ENCODE results near the gene ANO1. TPM values are rescaled to one million over a fixed set of nuclear protein-coding genes. Genes with fewer than 3 reads are reported as not detected.

Gene ANO1
- total RNA-seq, 1 experiment from 2014 or later: 10.9 TPM

DNA sequence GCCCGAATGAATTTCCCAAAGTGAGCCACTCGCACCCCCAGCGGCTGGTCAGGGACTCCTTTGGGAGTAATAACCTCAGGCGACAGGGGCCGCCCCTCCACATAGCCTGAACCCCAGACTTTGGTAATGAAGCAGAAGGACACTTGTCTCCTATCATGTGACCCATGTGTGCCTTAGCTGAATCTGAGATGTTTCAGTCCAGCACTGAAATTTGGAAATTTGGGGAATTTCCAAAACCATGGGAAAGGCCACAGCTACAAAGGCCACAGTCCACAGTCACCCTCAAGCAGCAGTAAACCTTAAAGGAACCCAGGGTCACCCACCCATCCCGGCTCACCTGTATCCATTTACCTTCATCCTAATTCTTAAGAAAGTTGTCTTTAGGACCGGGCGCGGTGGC lies 73.6 kb downstream of the ANO1 start:
- H4K8ac ChIP-seq (replicated peaks; ENCODE audit: insufficient read length, low read depth, low read length): no peak overlapping the region
- H2BK5ac ChIP-seq (ENCODE audit: insufficient read length, low read length): no peak overlapping the region
- no peak overlapping the region for H3K9ac ChIP-seq (ENCODE audit: extremely low read depth, insufficient read length, low read length)
- H2BK12ac ChIP-seq (ENCODE audit: insufficient read length, low read depth, low read length): no peak overlapping the region
- H3T11ph ChIP-seq (ENCODE audit: low read length): no peak overlapping the region
- Mint-ChIP-seq H3K4me3 (no peak overlapping the region), H3K27ac (peak overlapping the region in 1 of 3 experiments; percentile 92; a peak in 1 of 7 replicates), H3K27me3 (ENCODE audit: low read depth) (peaks cover 23% of the 10 kb centered on the region), H3K9me3 (no peaks in the 10 kb centered on the region), H3K36me3 (ENCODE audit: insufficient read depth in 1 of 3, low read depth in 3 of 3) (no peaks in the 10 kb centered on the region), H3K4me1 (peaks cover 12 to 27% of the 10 kb centered on the region in 2 experiments)
- no peaks in the 10 kb centered on the region for H3K23me2 ChIP-seq (ENCODE audit: insufficient read length, low read depth, low read length, poor library complexity, severe bottlenecking)
- H4K20me1 ChIP-seq (ENCODE audit: control insufficient read depth, insufficient read depth, insufficient read length): no peaks in the 10 kb centered on the region
- no peak overlapping the region for H3K4ac ChIP-seq (ENCODE audit: low read depth, low read length)
- no peaks in the 10 kb centered on the region for H3K79me2 ChIP-seq (ENCODE audit: insufficient read depth, low read length)
- no peak overlapping the region for H3K27ac ChIP-seq (ENCODE audit: insufficient read length, low read depth, low read length)
- H2BK15ac ChIP-seq (ENCODE audit: low read depth, low read length): no peak overlapping the region
- H3K14ac ChIP-seq (ENCODE audit: insufficient read depth, low read length): 0 out of 2 replicates have a peak overlapping the region, but pooled peaks have one; percentile 50
- H2AFZ ChIP-seq (ENCODE audit: low read length): no peak overlapping the region
- H3K79me1 ChIP-seq (ENCODE audit: insufficient read depth, low read depth, low read length, poor library complexity, severe bottlenecking): no peaks in the 10 kb centered on the region
- H3K56ac ChIP-seq (ENCODE audit: insufficient read length, low read depth, low read length): no peak overlapping the region
- H3K4me2 ChIP-seq (ENCODE audit: insufficient read depth, insufficient read length, low read length): no peak overlapping the region
- H3K23ac ChIP-seq (ENCODE audit: insufficient read length, low read depth, low read length): no peak overlapping the region
- H2BK20ac ChIP-seq (ENCODE audit: low read depth, low read length, poor library complexity, severe bottlenecking): no peak overlapping the region
- no peaks in the 10 kb centered on the region for H3K9me3 ChIP-seq (ENCODE audit: control insufficient read depth, low read depth, low read length)
- no peak overlapping the region for H4K91ac ChIP-seq (ENCODE audit: insufficient read length, low read depth, low read length)
- TF ChIP-seq CTCF (conservative IDR thresholded peaks at IDR 0.05): no peak
- H3K18ac ChIP-seq (ENCODE audit: insufficient read length, low read depth, low read length): no peak overlapping the region
- no CpG with 5 or more reads among the region's 9 CpGs for WGBS (ENCODE audit: extremely low coverage, insufficient read length, low lambda C conversion rate)
- no peak overlapping the region for H4K5ac ChIP-seq (ENCODE audit: insufficient read length, low read depth, low read length)
- no peak for DNase-seq
- no peak overlapping the region for H2AK5ac ChIP-seq (ENCODE audit: insufficient read length, low read length)
- H3K27me3 ChIP-seq (ENCODE audit: insufficient read depth, low read length): no peaks in the 10 kb centered on the region
- no peak overlapping the region for H2BK120ac ChIP-seq (ENCODE audit: low read depth, low read length, poor library complexity, severe bottlenecking)
- H3K4me1 ChIP-seq (ENCODE audit: insufficient read depth, low read length): no peaks in the 10 kb centered on the region

Measured in H9 (cell line).